ENCODE results near the gene KRTAP4-1. TPM values are rescaled to one million over a fixed set of nuclear protein-coding genes. Genes with fewer than 3 reads are reported as not detected.

KRTAP4-1 gene
- total and polyA plus RNA-seq, 9 donors = not detected

DNA sequence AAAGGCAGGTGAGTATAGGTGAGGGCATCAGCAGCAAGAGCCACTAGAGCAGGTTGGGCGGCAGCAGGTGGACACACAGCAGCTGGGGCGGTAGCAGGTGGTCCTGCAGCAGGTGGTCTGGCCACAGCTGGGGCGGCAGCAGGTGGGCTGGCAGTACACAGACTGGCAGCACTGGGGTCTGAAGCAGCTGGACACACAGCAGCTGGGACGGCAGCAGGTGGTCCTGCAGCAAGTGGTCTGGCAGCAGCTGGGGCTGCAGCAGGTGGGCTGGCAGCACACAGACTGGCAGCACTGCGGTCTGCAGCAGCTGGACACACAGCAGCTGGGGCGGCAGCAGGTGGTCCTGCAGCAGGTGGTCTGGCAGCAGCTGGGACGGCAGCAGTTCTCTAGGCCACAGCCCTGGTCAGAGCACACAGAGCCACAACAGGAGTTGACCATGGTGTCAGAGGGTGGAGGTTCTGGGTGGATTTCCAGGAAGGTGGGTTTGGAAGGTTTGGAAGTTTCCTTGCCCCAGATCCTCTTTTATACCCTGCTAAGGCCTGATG lies 6.9 kb downstream of the KRTAP4-1 start, which contains the start of gene KRTAP4-2:
KRTAP4-2 (minus strand) TSS at position 495 of the 545 bp plus-strand sequence; CDS start at position 438, 57 bp downstream.
- no peak for DNase-seq
- Histone ChIP-seq H3K27me3 (no peaks in the 10 kb centered on the region), H3K36me3 (no peaks in the 10 kb centered on the region), H3K4me1 (ENCODE audit: insufficient read depth) (no peaks in the 10 kb centered on the region), H3K9me3 (no peaks in the 10 kb centered on the region), H3K27ac (no peak within 1 kb of the TSS), H3K4me3 (no peak within 1 kb of the TSS)
- intact Hi-C loops (cut with DNase I) = no loop called here
- WGBS, 3 donors = 83 to 88% (median 84%) methylated on average over 7 of the region's 7 CpGs
- TF ChIP-seq POLR2A (IDR thresholded peaks at IDR 0.05) (no peak), EP300 (IDR thresholded peaks at IDR 0.05) (no peak)
- TF ChIP-seq, protein P1, sequence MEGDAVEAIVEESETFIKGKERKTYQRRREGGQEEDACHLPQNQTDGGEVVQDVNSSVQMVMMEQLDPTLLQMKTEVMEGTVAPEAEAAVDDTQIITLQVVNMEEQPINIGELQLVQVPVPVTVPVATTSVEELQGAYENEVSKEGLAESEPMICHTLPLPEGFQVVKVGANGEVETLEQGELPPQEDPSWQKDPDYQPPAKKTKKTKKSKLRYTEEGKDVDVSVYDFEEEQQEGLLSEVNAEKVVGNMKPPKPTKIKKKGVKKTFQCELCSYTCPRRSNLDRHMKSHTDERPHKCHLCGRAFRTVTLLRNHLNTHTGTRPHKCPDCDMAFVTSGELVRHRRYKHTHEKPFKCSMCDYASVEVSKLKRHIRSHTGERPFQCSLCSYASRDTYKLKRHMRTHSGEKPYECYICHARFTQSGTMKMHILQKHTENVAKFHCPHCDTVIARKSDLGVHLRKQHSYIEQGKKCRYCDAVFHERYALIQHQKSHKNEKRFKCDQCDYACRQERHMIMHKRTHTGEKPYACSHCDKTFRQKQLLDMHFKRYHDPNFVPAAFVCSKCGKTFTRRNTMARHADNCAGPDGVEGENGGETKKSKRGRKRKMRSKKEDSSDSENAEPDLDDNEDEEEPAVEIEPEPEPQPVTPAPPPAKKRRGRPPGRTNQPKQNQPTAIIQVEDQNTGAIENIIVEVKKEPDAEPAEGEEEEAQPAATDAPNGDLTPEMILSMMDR (IDR thresholded peaks at IDR 0.05) = no peak

DNA sequence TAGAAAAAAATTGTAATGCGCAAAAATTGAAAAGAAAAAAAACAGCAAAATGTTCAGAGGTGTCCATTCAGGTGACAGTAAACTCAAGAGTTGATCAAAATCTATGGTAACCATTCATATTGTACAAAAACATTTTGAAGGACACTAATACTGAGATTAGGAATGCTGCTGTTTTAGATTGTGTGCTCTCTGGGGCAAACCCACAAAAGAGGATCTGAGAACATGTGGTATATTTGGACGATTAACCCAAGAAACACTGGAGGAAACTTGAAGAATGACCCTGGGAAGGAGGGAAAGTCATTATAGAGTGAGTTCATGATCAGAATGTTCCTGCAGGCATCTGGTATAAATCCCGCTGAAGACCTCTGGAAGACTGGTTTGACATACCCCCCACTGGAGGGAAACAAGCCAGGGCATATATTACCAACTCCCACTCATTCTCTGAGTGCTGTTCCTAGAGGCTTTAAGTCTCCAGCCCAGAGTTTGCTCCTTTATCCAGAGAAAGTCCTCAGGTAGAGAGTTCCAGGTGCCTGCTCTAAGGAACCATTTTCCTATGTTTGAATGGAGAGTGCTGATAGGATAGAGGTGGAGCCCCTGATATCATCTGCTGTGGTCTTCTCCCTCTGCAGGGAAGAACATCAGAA lies 7.8 kb downstream of the KRTAP4-1 start:
- H3K27me3 ChIP-seq = no peaks in the 10 kb centered on the region
- H3K4me3 ChIP-seq = no peak overlapping the region
- no peaks in the 10 kb centered on the region for H3K9me3 ChIP-seq
- DNase-seq = no peak
- no peaks in the 10 kb centered on the region for H3K36me3 ChIP-seq
- TF ChIP-seq EP300 (IDR thresholded peaks at IDR 0.05) (no peak), POLR2A (IDR thresholded peaks at IDR 0.05) (no peak)
- TF ChIP-seq, protein P1 (IDR thresholded peaks at IDR 0.05) = no peak
- 54 to 58% (median 55%) methylated on average over 3 of the region's 3 CpGs for WGBS, 3 donors
- no peak overlapping the region for H3K27ac ChIP-seq
- H3K4me1 ChIP-seq (ENCODE audit: insufficient read depth) = no peaks in the 10 kb centered on the region
- intact Hi-C loops (cut with DNase I) = no loop called here

GRCh38 chr17:41171886-41172285 lies 12.8 kb downstream of the KRTAP4-1 start:
- Histone ChIP-seq H3K9me3 (no peaks in the 10 kb centered on the region), H3K4me3 (no peak overlapping the region)
- WGBS, 3 donors = 74 to 82% (median 74%) methylated on average over 2 of the region's 2 CpGs

DNA sequence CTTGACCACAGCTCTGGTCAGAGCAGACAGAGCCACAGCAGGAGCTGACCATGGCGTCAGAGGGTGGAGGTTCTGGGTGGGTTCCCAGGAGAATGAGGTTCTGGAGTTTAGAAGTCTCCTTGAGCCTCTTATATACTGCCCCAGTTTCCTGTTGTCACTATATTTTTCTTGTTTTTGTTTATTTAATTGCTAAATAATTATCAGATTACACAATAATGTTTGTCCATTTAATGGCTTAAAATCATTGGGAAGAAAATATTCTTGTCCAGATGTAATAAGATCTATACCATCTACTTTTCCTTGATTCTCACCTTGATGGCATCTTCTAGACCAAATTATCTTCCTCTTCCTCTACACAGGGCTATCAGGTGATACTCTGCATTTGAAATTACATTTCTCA lies 16.6 kb downstream of the KRTAP4-1 start, which contains the start of gene KRTAP4-3:
KRTAP4-3 (minus strand) TSS at position 101 of the 400 bp plus-strand sequence; CDS start at position 52, 49 bp downstream.
- Histone ChIP-seq H3K36me3 (no peaks in the 10 kb centered on the region), H3K9me3 (no peaks in the 10 kb centered on the region), H3K27ac (no peak within 1 kb of the TSS), H3K4me1 (ENCODE audit: insufficient read depth) (no peaks in the 10 kb centered on the region), H3K4me3 (no peak within 1 kb of the TSS), H3K27me3 (no peaks in the 10 kb centered on the region)
- WGBS, 3 donors = 8 to 29% (median 15%) methylated on average over 1 of the region's 1 CpG
- no peak for DNase-seq
- TF ChIP-seq, protein P1 (IDR thresholded peaks at IDR 0.05) = no peak
- TF ChIP-seq EP300 (IDR thresholded peaks at IDR 0.05) (no peak), POLR2A (IDR thresholded peaks at IDR 0.05) (no peak)
- intact Hi-C loops (cut with DNase I) = loop anchor here in 1 of 4 donors (5.0 kb wide), 1 partner anchor 66 kb away; the partner anchor contains the start of gene KRTAP4-16

More at GRCh38 chr17:41171886-41172285, 12.8 kb downstream of the KRTAP4-1 start:
- no peaks in the 10 kb centered on the region for H3K36me3 ChIP-seq
- TF ChIP-seq POLR2A (IDR thresholded peaks at IDR 0.05) = no peak
- TF ChIP-seq, protein P1 (IDR thresholded peaks at IDR 0.05) = no peak
- TF ChIP-seq EP300 (IDR thresholded peaks at IDR 0.05) = no peak
- H3K4me1 ChIP-seq (ENCODE audit: insufficient read depth) = no peaks in the 10 kb centered on the region
- intact Hi-C loops (cut with DNase I) = no loop called here
- H3K27me3 ChIP-seq = no peaks in the 10 kb centered on the region
- DNase-seq = no peak
- H3K27ac ChIP-seq = no peak overlapping the region

Data from ovary (tissue), 9 donors.